ENCODE data around the gene ZNF746. TPM values are rescaled to one million over a fixed set of nuclear protein-coding genes. Genes with fewer than 3 reads are reported as not detected.

ZNF746 gene
- total RNA-seq, 4 donors from 2014 or later: 17.3 to 25.2 (median 19.8) TPM

- TF ChIP-seq CTCF (IDR thresholded peaks at IDR 0.05; ENCODE audit: low read depth): no peak
Observed at GRCh38 chr7:149423449-149424110, 74.0 kb downstream of the ZNF746 start.

DNA sequence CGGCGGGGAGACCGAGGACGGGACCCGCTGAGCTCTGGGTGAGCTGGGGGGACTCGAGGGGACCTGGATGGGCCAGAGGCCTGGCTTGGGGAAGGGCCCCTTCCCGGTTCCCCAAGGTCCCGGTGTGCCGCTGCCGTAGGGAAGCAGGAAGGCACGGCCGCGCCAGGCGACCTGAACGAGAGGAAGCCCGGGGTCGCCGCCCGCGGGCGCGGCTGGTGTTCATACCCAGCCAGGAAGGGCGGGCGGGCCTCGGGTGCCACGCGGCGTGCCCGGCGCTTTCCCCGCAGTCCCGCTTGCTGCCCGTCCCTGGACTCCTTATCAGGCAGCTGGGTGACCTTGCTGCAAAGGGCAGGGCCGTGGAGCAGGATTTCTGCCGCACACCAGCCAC, 74.7 kb downstream of the ZNF746 start:
- no peak for TF ChIP-seq CTCF (IDR thresholded peaks at IDR 0.05; ENCODE audit: low read depth)

Other genes starting within 250 kb of the ZNF746 start
- gene ZNF783, start 235.6 kb downstream of the ZNF746 start, total RNA-seq: 10 to 100 TPM in 2 of 4 donors, 1 to 10 TPM in 2; 9.1 to 30.3 (median 11.9) TPM
- 1 to 10 TPM; 2.4 to 8.1 (median 4.3) TPM for gene ZNF777, start 36.7 kb downstream of the ZNF746 start, total RNA-seq